Neuronal stem cell (in vitro differentiated cells): ENCODE data around the gene HGFAC.

Experiments used
- DNase-seq: peaks from one replicate; pipeline ENCODE4 v3.0.0-alpha.2; 2013; ENCODE audit warnings: low spot score
- H2AFZ ChIP-seq: one replicate; pipeline ENCODE4 v1.6.1; 2013; ENCODE audit warnings: mild to moderate bottlenecking, low read length, inconsistent platforms
- H2AK5ac ChIP-seq: 2 replicates; pipeline ENCODE4 v1.6.1; 2013; ENCODE audit warnings: low read depth, mild to moderate bottlenecking, inconsistent platforms, low read length, moderate library complexity, mixed read lengths
- H2BK120ac ChIP-seq: 2 replicates; pipeline ENCODE4 v1.6.1; 2013; ENCODE audit warnings: low read depth, mild to moderate bottlenecking, inconsistent platforms, low read length, moderate library complexity, mixed read lengths
- H2BK12ac ChIP-seq: one replicate; pipeline ENCODE4 v1.6.1; 2013; ENCODE audit warnings: low read length, inconsistent platforms
- H2BK15ac ChIP-seq: 2 replicates; pipeline ENCODE4 v1.6.1; 2013; ENCODE audit warnings: mild to moderate bottlenecking, low read length, inconsistent platforms, mixed read lengths
- H2BK5ac ChIP-seq: one replicate; pipeline ENCODE4 v1.6.1; 2013; ENCODE audit warnings: inconsistent platforms, mild to moderate bottlenecking, low read length, moderate library complexity
- H3K14ac ChIP-seq: one replicate; pipeline ENCODE4 v1.6.1; 2013; ENCODE audit warnings: low read length, inconsistent platforms
- H3K18ac ChIP-seq: 2 replicates; pipeline ENCODE4 v1.6.1; 2013; ENCODE audit warnings: low read length, inconsistent platforms
- H3K23ac ChIP-seq: 2 replicates; pipeline ENCODE4 v1.6.1; 2013; ENCODE audit warnings: low read depth, mild to moderate bottlenecking, mixed read lengths, low read length, inconsistent platforms; ENCODE audit not compliant: poor library complexity
- H3K27ac ChIP-seq: replicated peaks from 3 replicates; pipeline ENCODE4 v1.5.1; 2013; ENCODE audit warnings: low read length, inconsistent platforms
- H3K27me3 ChIP-seq, 3 experiments: 2 replicates each; pipeline ENCODE4 v1.6.1; 2013; ENCODE audit warnings: low read length in 3 of 3, mild to moderate bottlenecking in 2 of 3, inconsistent platforms in 1 of 3, low read depth in 1 of 3, mixed read lengths in 1 of 3, moderate library complexity in 1 of 3; ENCODE audit not compliant: control insufficient read depth in 3 of 3, insufficient read depth in 3 of 3
- H3K36me3 ChIP-seq, 2 donors: replicated peaks in 1 of 2; 2 replicates each; pipeline ENCODE4 v1.6.1; 2013; ENCODE audit warnings: low read length in 2 of 2; ENCODE audit not compliant: control insufficient read depth in 2 of 2, insufficient read depth in 2 of 2
- H3K4ac ChIP-seq: 2 replicates; pipeline ENCODE4 v1.6.1; 2013; ENCODE audit warnings: inconsistent platforms, mild to moderate bottlenecking, low read length, moderate library complexity
- H3K4me1 ChIP-seq, 2 donors: 1 replicate in 1 of 2; 2 replicates in 1 of 2; pipeline ENCODE4 v1.6.1; 2013; ENCODE audit warnings: low read length in 2 of 2, low read depth in 1 of 2; ENCODE audit not compliant: control insufficient read depth in 2 of 2, insufficient read depth in 1 of 2
- H3K4me2 ChIP-seq: one replicate; pipeline ENCODE4 v1.6.1; 2013; ENCODE audit warnings: mild to moderate bottlenecking, low read length, inconsistent platforms; ENCODE audit not compliant: insufficient read depth, poor library complexity, severe bottlenecking
- H3K4me3 ChIP-seq, 2 donors: 2 replicates each; pipeline ENCODE4 v1.5.1; 2013; ENCODE audit warnings: low read length in 2 of 2, mild to moderate bottlenecking in 2 of 2, inconsistent platforms in 1 of 2, moderate library complexity in 1 of 2
- H3K79me1 ChIP-seq: one replicate; pipeline ENCODE4 v1.6.1; 2013; ENCODE audit warnings: low read depth, mild to moderate bottlenecking, inconsistent platforms, low read length, moderate library complexity
- H3K9ac ChIP-seq: one replicate; pipeline ENCODE4 v1.6.1; 2013; ENCODE audit warnings: mild to moderate bottlenecking, low read depth, low read length, inconsistent platforms; ENCODE audit not compliant: poor library complexity
- H3K9me3 ChIP-seq, 2 donors: replicated peaks in 1 of 2; 2 replicates each; pipeline versions ENCODE3 to v1.6.1; 2013; ENCODE audit warnings: low read length in 2 of 2, mild to moderate bottlenecking in 2 of 2, inconsistent platforms in 1 of 2, low read depth in 1 of 2, mixed read lengths in 1 of 2, moderate library complexity in 1 of 2; ENCODE audit not compliant: control insufficient read depth in 2 of 2, insufficient read depth in 1 of 2
- H4K8ac ChIP-seq: one replicate; pipeline ENCODE4 v1.6.1; 2013; ENCODE audit warnings: low read depth, mild to moderate bottlenecking, inconsistent platforms, low read length, moderate library complexity
- H4K91ac ChIP-seq: one replicate; pipeline ENCODE4 v1.6.1; 2013; ENCODE audit warnings: low read length, low read depth, mild to moderate bottlenecking, inconsistent platforms; ENCODE audit not compliant: poor library complexity
- WGBS, 2 donors: extraction: QIAGEN DNeasy Blood & Tissue Kit; methylation state at CpG; one replicate each; pipeline ENCODE4 v1.1.7; 2013; ENCODE audit warnings: missing lambda C conversion rate in 2 of 2, mixed read lengths in 1 of 2; ENCODE audit not compliant: insufficient read length in 2 of 2, insufficient replicate concordance in 1 of 2; ENCODE audit errors: extremely low coverage in 2 of 2; 5-methylcytosine and 5-hydroxymethylcytosine counted together

The HGFAC gene

DNA sequence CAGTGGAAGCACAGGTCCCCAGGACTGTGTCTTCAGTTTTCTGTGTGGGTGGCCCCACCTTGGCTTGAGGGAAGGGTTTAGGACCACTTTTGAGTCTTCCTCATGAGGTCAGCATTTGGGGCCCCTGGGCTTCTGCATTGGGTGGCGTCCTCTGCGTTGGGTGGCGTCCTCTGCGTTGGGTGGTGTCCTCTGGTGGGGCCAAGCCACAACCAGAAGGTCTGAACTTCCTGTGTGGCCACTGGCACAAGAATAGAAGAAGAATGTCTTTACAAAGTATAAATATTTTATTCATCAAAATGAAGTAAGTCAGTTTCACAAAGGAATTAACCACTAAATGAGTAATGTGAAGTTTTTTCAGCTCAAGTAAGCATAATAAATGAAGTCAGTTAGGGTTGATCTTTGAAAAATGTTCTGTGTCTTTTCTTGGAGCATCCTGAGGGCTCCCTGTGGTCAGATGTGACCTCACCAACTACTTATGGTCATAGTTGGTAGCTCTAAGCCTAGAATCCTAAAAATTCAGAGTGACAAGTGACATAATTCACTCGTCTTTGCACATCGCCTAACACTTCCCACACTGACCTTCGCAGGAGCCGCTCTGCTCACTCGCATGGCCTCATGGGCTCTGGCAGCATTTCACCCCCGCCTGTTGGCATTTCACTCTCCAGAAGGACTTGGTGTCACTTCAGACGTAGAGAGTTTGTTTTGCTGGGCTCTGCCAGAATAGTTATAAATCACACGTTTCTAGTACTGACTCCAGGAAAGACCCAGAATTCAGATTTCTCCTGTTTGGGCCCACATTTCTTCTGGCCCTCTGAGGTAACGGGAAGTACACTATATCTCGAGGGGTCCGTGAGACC, 39.0 kb upstream of the HGFAC start:
- Histone ChIP-seq H3K4me2 (no peak overlapping the region), H2AFZ (no peak overlapping the region), H3K79me1 (peaks cover 2% of the 10 kb centered on the region), H2BK5ac (no peak overlapping the region), H3K27me3 (no peaks in the 10 kb centered on the region), H2BK120ac (no peak overlapping the region), H3K4me1 (peaks cover 2 to 3% of the 10 kb centered on the region in 2 donors), H3K36me3 (peaks cover 4 to 23% of the 10 kb centered on the region in 2 donors), H3K4me3 (no peak overlapping the region), H3K23ac (no peak overlapping the region), H4K8ac (peak overlapping the region; percentile 6), H3K27ac (no peak overlapping the region), H2BK12ac (no peak overlapping the region), H3K9ac (no peak overlapping the region), H3K14ac (no peak overlapping the region), H3K9me3 (peaks cover 21 to 26% of the 10 kb centered on the region in 2 donors), H4K91ac (no peak overlapping the region), H2AK5ac (no peak overlapping the region), H2BK15ac (no peak overlapping the region), H3K4ac (no peak overlapping the region), H3K18ac (peak overlapping the region; percentile 33)
- no CpG with 5 or more reads among the region's 15 CpGs for WGBS, 2 donors
- no peak for DNase-seq

GRCh38 chr4:3403348-3403906, 38.3 kb upstream of the HGFAC start:
- Histone ChIP-seq H3K79me1 (peaks cover 2% of the 10 kb centered on the region), H3K36me3 (peaks cover 4 to 23% of the 10 kb centered on the region in 2 donors), H3K18ac (no peak overlapping the region), H2BK12ac (no peak overlapping the region), H2AFZ (no peak overlapping the region), H2BK15ac (no peak overlapping the region), H3K4me2 (no peak overlapping the region), H3K4me1 (peaks cover 2 to 6% of the 10 kb centered on the region in 2 donors), H3K9me3 (peaks cover 21 to 26% of the 10 kb centered on the region in 2 donors), H2BK120ac (no peak overlapping the region), H3K14ac (no peak overlapping the region), H3K4me3 (no peak overlapping the region), H2AK5ac (no peak overlapping the region), H4K91ac (no peak overlapping the region), H3K4ac (no peak overlapping the region), H3K9ac (no peak overlapping the region), H2BK5ac (no peak overlapping the region), H3K27me3 (no peaks in the 10 kb centered on the region), H4K8ac (no peak overlapping the region), H3K27ac (no peak overlapping the region), H3K23ac (no peak overlapping the region)
- DNase-seq, result no peak
- no CpG with 5 or more reads among the region's 10 CpGs for WGBS, 2 donors

GRCh38 chr4:3404546-3404945, 37.2 kb upstream of the HGFAC start:
- Histone ChIP-seq H3K23ac (no peak overlapping the region), H2BK12ac (no peak overlapping the region), H3K14ac (no peak overlapping the region), H3K27me3 (no peaks in the 10 kb centered on the region), H4K8ac (no peak overlapping the region), H3K79me1 (peaks cover 6% of the 10 kb centered on the region), H3K4me1 (peaks cover 2 to 15% of the 10 kb centered on the region in 2 donors), H2BK5ac (no peak overlapping the region), H3K4me3 (no peak overlapping the region), H3K36me3 (peaks cover 4 to 21% of the 10 kb centered on the region in 2 donors), H3K9me3 (peaks cover 21 to 26% of the 10 kb centered on the region in 2 donors), H3K4me2 (no peak overlapping the region), H2BK15ac (no peak overlapping the region), H2BK120ac (no peak overlapping the region), H2AFZ (no peak overlapping the region), H3K9ac (no peak overlapping the region), H4K91ac (no peak overlapping the region), H3K4ac (no peak overlapping the region), H3K27ac (no peak overlapping the region), H3K18ac (no peak overlapping the region), H2AK5ac (no peak overlapping the region)
- no CpG with 5 or more reads among the region's 4 CpGs for WGBS, 2 donors
- DNase-seq, result no peak

DNA sequence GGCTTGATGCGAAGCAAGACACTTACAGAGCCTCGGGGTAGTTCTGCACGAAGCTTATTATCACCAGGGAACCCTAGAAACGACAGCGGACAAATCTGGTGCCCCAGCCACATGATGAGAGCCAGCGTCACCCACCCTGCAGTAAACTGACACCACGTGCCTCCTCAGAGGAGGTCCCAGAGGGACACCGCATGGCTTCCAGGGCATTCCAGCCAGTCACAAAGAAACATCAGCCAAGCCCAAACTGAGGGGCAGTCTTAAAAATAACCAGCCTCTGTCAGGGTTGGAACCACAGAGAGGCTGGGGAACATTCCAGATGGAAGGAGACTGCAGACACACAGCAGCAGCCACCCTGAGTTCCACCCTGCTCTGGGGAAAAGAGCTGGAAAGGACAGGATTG, 36.6 kb upstream of the HGFAC start:
- Histone ChIP-seq H3K9me3 (peaks cover 21 to 26% of the 10 kb centered on the region in 2 donors), H3K4me2 (no peak overlapping the region), H2BK120ac (no peak overlapping the region), H2AK5ac (no peak overlapping the region), H3K36me3 (peaks cover 4 to 17% of the 10 kb centered on the region in 2 donors), H4K8ac (no peak overlapping the region), H3K23ac (no peak overlapping the region), H3K4ac (no peak overlapping the region), H3K18ac (no peak overlapping the region), H3K4me3 (no peak overlapping the region), H3K14ac (no peak overlapping the region), H4K91ac (no peak overlapping the region), H3K4me1 (peaks cover 2 to 18% of the 10 kb centered on the region in 2 donors), H2AFZ (no peak overlapping the region), H3K9ac (no peak overlapping the region), H2BK15ac (no peak overlapping the region), H2BK12ac (no peak overlapping the region), H3K79me1 (peaks cover 6% of the 10 kb centered on the region), H3K27me3 (no peaks in the 10 kb centered on the region), H2BK5ac (no peak overlapping the region), H3K27ac (no peak overlapping the region)
- WGBS, 2 donors, result no CpG with 5 or more reads among the region's 8 CpGs
- no peak for DNase-seq
